ENCODE results near the gene RTP3. TPM values are rescaled to one million over a fixed set of nuclear protein-coding genes. Genes with fewer than 3 reads are reported as not detected.

The RTP3 gene
- total and polyA plus RNA-seq, 2 of the 8 experiments (the other 6 are each of a cell fraction or from before 2014, with no cell fraction given), result 0.08 TPM; not detected in 1

GRCh38 chr3:46479021-46479420 lies 18.8 kb upstream of the RTP3 start (continued):
- TF ChIP-seq CHD7 (IDR thresholded peaks at IDR 0.05; ENCODE audit: insufficient replicate concordance, low read length), result no peak
- no peak for TF ChIP-seq ASH2L (IDR thresholded peaks at IDR 0.05; ENCODE audit: low read length)
